ENCODE results near the gene PTPRO.

Gene PTPRO

GRCh38 chr12:15574353-15574752 is 252.0 kb downstream of the PTPRO start:
- DNase-seq, result no peak

- DNase-seq, result no peak
Measured at GRCh38 chr12:15575671-15576541, 253.6 kb downstream of the PTPRO start.

- peak in 1 of 2 experiments; percentile 9 for DNase-seq
Measured at GRCh38 chr12:15580431-15580830, 258.1 kb downstream of the PTPRO start.

GRCh38 chr12:15581006-15581405 is 258.7 kb downstream of the PTPRO start:
- DNase-seq, result no peak

- DNase-seq, result no peak
Measured at GRCh38 chr12:15583804-15584203, 261.5 kb downstream of the PTPRO start.

- peak; percentile 24 to 50 for DNase-seq
Measured at GRCh38 chr12:15584366-15585041, 262.2 kb downstream of the PTPRO start.

- DNase-seq, result no peak
Measured at GRCh38 chr12:15589328-15590032, 267.2 kb downstream of the PTPRO start.

GRCh38 chr12:15590180-15590826 is 268.0 kb downstream of the PTPRO start:
- peak; percentile 64 to 67 for DNase-seq

GRCh38 chr12:15591811-15592210 is 269.5 kb downstream of the PTPRO start:
- DNase-seq, result no peak

- no peak for DNase-seq
Measured at GRCh38 chr12:15592934-15593333, 270.6 kb downstream of the PTPRO start.

GRCh38 chr12:15596174-15596573 is 273.9 kb downstream of the PTPRO start:
- no peak for DNase-seq

- peak in 1 of 2 experiments; percentile 16 for DNase-seq
Measured at GRCh38 chr12:15597125-15597830, 275.0 kb downstream of the PTPRO start.

- peak in 1 of 2 experiments; percentile 4 for DNase-seq
Measured at GRCh38 chr12:15599266-15600037, 277.1 kb downstream of the PTPRO start.

- no peak for DNase-seq
Measured at GRCh38 chr12:15600223-15600935, 278.1 kb downstream of the PTPRO start.

- DNase-seq, result no peak
Measured at GRCh38 chr12:15601210-15601800, 279.0 kb downstream of the PTPRO start.

- DNase-seq, result no peak
Measured at GRCh38 chr12:15602051-15602672, 279.9 kb downstream of the PTPRO start.

- DNase-seq, result peak in 1 of 2 experiments; percentile 10
Measured at GRCh38 chr12:15603474-15604085, 281.3 kb downstream of the PTPRO start.

- no peak for DNase-seq
Measured at GRCh38 chr12:15605881-15606590, 283.7 kb downstream of the PTPRO start.

- no peak for DNase-seq
Measured at GRCh38 chr12:15608406-15608805, 286.1 kb downstream of the PTPRO start.
